Thyroid gland (tissue), 4 donors: ENCODE data around the gene BMERB1.

Experiments used
- POLR2A ChIP-seq, 2 donors: fragments of 450-650 bp; IDR thresholded peaks; one replicate each; pipeline ENCODE4 v1.6.1; 2017; ENCODE audit warnings: antibody characterized with exemption in 2 of 2, mild to moderate bottlenecking in 2 of 2, moderate library complexity in 1 of 2
- TF ChIP-seq, protein P1 (sequence below), 6 experiments: fragments of 200-600 bp in 3 of 6; fragments of 450-650 bp in 3 of 6; sonication (generic) in 3 of 6; IDR thresholded peaks; one replicate each; pipeline ENCODE4 v1.5.1; 2016 to 2019; ENCODE audit warnings: antibody characterized with exemption in 6 of 6, mild to moderate bottlenecking in 2 of 6, inconsistent platforms in 1 of 6, moderate library complexity in 1 of 6

DNA sequence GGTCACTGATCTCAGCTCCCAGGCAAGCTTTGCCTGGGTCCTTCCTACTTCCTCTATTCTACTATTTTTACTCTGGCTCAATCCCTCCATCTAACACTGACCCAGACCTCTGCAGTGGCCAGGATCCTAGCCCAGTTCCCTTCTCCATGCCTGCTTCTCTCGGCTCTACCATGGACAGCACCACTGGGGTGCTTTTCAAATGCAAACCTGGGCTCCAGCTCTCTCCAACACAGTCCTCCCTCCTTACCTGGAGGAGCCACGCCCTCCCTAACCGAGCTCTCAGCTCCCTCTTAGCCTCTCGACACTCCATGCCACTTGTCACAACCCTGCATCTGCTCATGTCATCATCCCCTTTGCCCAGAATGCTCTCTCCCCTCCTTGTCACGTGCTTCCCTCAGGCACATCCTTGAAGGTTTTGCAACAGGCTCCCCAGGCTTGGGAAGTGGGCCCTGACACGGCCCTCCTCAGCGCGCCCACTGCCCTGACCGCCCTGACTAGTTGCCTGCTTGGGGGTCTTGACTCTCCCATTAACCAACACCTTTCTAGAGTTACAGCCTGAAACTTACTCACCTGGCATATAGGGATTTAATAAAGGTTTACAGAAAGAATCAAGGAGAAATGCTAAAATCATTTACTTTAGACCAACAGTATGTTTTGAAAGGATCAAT, 167.0 kb downstream of the BMERB1 start:
- TF ChIP-seq, protein P1, sequence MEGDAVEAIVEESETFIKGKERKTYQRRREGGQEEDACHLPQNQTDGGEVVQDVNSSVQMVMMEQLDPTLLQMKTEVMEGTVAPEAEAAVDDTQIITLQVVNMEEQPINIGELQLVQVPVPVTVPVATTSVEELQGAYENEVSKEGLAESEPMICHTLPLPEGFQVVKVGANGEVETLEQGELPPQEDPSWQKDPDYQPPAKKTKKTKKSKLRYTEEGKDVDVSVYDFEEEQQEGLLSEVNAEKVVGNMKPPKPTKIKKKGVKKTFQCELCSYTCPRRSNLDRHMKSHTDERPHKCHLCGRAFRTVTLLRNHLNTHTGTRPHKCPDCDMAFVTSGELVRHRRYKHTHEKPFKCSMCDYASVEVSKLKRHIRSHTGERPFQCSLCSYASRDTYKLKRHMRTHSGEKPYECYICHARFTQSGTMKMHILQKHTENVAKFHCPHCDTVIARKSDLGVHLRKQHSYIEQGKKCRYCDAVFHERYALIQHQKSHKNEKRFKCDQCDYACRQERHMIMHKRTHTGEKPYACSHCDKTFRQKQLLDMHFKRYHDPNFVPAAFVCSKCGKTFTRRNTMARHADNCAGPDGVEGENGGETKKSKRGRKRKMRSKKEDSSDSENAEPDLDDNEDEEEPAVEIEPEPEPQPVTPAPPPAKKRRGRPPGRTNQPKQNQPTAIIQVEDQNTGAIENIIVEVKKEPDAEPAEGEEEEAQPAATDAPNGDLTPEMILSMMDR (IDR thresholded peaks at IDR 0.05), result no peak
- no peak for TF ChIP-seq POLR2A (IDR thresholded peaks at IDR 0.05)
